OCI-LY1 (cell line): Measurements from ENCODE around the gene ICE1.

Experiments used
- H2AFZ ChIP-seq: fragments of 200-600 bp; sonication (generic), shearing (Covaris generic); 2 replicates; pipeline ENCODE4 v1.6.0; 2014; ENCODE audit warnings: antibody characterized with exemption, mild to moderate bottlenecking, low read length
- H3F3A ChIP-seq: fragments of 200-600 bp; sonication (generic), shearing (Covaris generic); 2 replicates; pipeline ENCODE4 v1.6.0; 2014; ENCODE audit warnings: mild to moderate bottlenecking, antibody characterized with exemption, low read length, moderate library complexity; ENCODE audit not compliant: insufficient read depth
- H3K27ac ChIP-seq: fragments of 200-600 bp; sonication (generic); 2 replicates; pipeline ENCODE4 v1.5.1; 2014; ENCODE audit warnings: low read length, mixed run types, mild to moderate bottlenecking, low read depth; ENCODE audit not compliant: poor library complexity, severe bottlenecking
- H3K27me3 ChIP-seq: fragments of 200-600 bp; sonication (generic); 2 replicates; pipeline ENCODE4 v1.6.0; 2014; ENCODE audit warnings: antibody characterized with exemption, mild to moderate bottlenecking, low read length, moderate library complexity; ENCODE audit not compliant: insufficient read depth
- H3K36me3 ChIP-seq: fragments of 200-600 bp; sonication (generic); 2 replicates; pipeline ENCODE4 v1.6.1; 2014; ENCODE audit warnings: mild to moderate bottlenecking, antibody characterized with exemption, low read length, moderate library complexity, mixed read lengths; ENCODE audit not compliant: insufficient read depth
- H3K4me1 ChIP-seq: fragments of 200-600 bp; sonication (generic); 2 replicates; pipeline ENCODE4 v1.5.1; 2014; ENCODE audit warnings: mild to moderate bottlenecking, low read length, moderate library complexity; ENCODE audit not compliant: insufficient read depth, severe bottlenecking
- H3K4me2 ChIP-seq: fragments of 200-600 bp; sonication (generic), shearing (Covaris generic); 2 replicates; pipeline ENCODE4 v1.6.1; 2014; ENCODE audit warnings: low read length
- H3K4me3 ChIP-seq: fragments of 200-600 bp; sonication (generic); 2 replicates; pipeline ENCODE4 v1.5.1; 2014; ENCODE audit warnings: low read length, low read depth, mild to moderate bottlenecking, mixed read lengths; ENCODE audit not compliant: poor library complexity, severe bottlenecking
- H3K79me2 ChIP-seq: fragments of 200-600 bp; shearing (Covaris generic); 2 replicates; pipeline ENCODE4 v1.6.1; 2016; ENCODE audit warnings: mixed run types, low read length, mixed read lengths; ENCODE audit not compliant: insufficient read depth
- H3K9ac ChIP-seq: fragments of 200-600 bp; sonication (generic), shearing (Covaris generic); 2 replicates; pipeline ENCODE4 v1.6.1; 2014; ENCODE audit warnings: mild to moderate bottlenecking, low read length, mixed read lengths
- H3K9me2 ChIP-seq: fragments of 200-600 bp; sonication (generic), shearing (Covaris generic); 2 replicates; pipeline ENCODE4 v1.6.1; 2014; ENCODE audit warnings: low read depth, mild to moderate bottlenecking, low read length, mixed read lengths
- H3K9me3 ChIP-seq: fragments of 200-600 bp; shearing (Covaris generic); 2 replicates; pipeline ENCODE4 v1.6.1; 2014; ENCODE audit warnings: low read length, mixed read lengths
- H4K20me1 ChIP-seq: fragments of 200-600 bp; sonication (generic), shearing (Covaris generic); 2 replicates; pipeline ENCODE4 v1.6.0; 2016; ENCODE audit warnings: mild to moderate bottlenecking, low read length; ENCODE audit not compliant: insufficient read depth
- EZH2 ChIP-seq: fragments of 200-600 bp; sonication (generic), shearing (Covaris generic); IDR thresholded peaks from 2 replicates; pipeline ENCODE4 v1.8.0; 2017; ENCODE audit warnings: borderline replicate concordance, mixed run types, mild to moderate bottlenecking, antibody characterized with exemption, low read length, moderate library complexity, mixed read lengths
- TF ChIP-seq, protein P1 (sequence below): fragments of 200-600 bp; sonication (generic), shearing (Covaris generic); IDR thresholded peaks from 2 replicates; pipeline ENCODE4 v1.5.1; 2017; ENCODE audit warnings: mild to moderate bottlenecking, antibody characterized with exemption, low read length, moderate library complexity, mixed read lengths

ICE1 gene

DNA sequence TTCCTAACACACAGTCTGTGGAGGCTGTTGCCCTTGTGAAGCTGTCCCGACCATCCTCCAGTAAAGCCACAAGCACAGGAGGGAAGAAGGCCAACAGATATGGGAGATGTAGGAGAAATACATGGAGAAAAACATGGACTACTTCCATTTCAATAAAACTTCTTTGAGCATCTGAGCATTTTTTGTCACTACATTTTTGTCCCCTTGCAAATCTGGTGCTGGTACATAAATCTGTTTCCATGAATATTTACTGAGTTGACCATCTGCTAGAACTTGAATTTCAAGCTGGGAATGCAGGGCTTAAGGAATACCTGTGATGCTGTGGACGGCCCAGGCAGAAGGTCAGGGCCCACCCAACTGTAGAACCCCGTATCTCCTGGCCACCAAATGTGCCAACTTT lies 43.9 kb upstream of the ICE1 start:
- Histone ChIP-seq H3F3A (no peaks in the 10 kb centered on the region), H3K9me2 (no peaks in the 10 kb centered on the region), H3K4me3 (no peak overlapping the region), H4K20me1 (no peaks in the 10 kb centered on the region), H3K36me3 (no peaks in the 10 kb centered on the region), H3K4me2 (no peak overlapping the region), H3K9me3 (no peaks in the 10 kb centered on the region), H3K27ac (no peak overlapping the region), H3K4me1 (no peaks in the 10 kb centered on the region), H3K9ac (no peak overlapping the region), H3K79me2 (no peaks in the 10 kb centered on the region), H3K27me3 (peaks cover 5% of the 10 kb centered on the region; the same call in 1 of the 2 replicates), H2AFZ (no peak overlapping the region)
- TF ChIP-seq, protein P1, sequence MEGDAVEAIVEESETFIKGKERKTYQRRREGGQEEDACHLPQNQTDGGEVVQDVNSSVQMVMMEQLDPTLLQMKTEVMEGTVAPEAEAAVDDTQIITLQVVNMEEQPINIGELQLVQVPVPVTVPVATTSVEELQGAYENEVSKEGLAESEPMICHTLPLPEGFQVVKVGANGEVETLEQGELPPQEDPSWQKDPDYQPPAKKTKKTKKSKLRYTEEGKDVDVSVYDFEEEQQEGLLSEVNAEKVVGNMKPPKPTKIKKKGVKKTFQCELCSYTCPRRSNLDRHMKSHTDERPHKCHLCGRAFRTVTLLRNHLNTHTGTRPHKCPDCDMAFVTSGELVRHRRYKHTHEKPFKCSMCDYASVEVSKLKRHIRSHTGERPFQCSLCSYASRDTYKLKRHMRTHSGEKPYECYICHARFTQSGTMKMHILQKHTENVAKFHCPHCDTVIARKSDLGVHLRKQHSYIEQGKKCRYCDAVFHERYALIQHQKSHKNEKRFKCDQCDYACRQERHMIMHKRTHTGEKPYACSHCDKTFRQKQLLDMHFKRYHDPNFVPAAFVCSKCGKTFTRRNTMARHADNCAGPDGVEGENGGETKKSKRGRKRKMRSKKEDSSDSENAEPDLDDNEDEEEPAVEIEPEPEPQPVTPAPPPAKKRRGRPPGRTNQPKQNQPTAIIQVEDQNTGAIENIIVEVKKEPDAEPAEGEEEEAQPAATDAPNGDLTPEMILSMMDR: no peak
- no peak for TF ChIP-seq EZH2

DNA sequence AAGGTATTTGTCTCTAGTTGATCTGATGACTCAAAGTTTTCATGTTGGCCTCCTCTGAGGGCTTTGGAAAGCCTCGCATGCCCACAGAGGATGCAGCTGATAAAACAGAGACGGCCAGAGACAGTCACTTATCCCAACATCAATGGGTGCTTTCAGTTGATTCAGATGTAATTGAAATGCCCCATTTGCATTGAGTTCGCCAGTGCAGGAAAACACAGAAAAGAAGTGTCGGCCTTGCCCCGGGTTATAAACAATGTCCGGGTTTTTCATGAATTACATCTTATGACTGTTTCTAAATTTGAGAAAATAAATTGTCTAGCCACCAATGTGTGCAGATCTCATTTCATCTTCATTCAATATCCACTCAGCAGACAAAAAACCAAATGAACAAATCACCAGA lies 42.2 kb upstream of the ICE1 start:
- no peaks in the 10 kb centered on the region for H3K79me2 ChIP-seq
- H3K9ac ChIP-seq: no peak overlapping the region
- peaks cover 5% of the 10 kb centered on the region; the same call in 1 of the 2 replicates for H3K27me3 ChIP-seq

DNA sequence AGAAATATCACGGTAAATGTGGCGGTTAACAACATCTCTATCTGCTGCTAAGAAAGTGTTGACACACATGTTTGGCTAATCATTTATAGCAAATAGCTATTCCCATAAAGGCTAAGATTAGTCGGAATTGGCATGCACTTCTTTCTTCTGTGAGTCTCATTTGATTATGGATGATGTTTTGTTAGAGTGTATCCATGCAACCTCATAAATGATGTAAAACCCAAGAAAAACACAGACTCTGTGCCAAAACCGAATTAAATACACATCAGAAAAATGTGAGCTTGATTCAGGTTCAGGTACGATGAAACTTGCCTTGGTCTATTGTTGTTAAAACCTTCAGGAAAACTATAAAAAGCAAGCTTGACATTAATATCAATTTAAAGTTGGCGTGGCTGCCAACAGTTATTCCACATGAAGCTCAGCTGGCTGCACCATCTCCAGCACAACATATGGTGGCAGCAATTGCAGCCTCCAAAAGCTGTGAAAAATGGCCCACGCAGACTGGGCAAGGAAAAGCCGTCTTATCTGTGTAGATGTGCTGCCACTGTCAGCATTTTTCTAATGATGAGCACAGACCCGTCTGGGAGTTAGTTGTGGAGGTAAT lies 41.1 kb upstream of the ICE1 start:
- H3K9me3 ChIP-seq: no peaks in the 10 kb centered on the region
- H3K4me2 ChIP-seq: no peak overlapping the region
- no peak overlapping the region for H3K4me3 ChIP-seq
- no peaks in the 10 kb centered on the region for H3F3A ChIP-seq
- no peaks in the 10 kb centered on the region for H3K36me3 ChIP-seq
- no peak overlapping the region for H2AFZ ChIP-seq
- H4K20me1 ChIP-seq: no peaks in the 10 kb centered on the region
- H3K4me1 ChIP-seq: no peaks in the 10 kb centered on the region
- H3K27ac ChIP-seq: no peak overlapping the region
- peaks cover 5% of the 10 kb centered on the region; the same call in 1 of the 2 replicates for H3K27me3 ChIP-seq
- H3K9me2 ChIP-seq: no peaks in the 10 kb centered on the region
- TF ChIP-seq EZH2: no peak
- TF ChIP-seq, protein P1: no peak
- H3K9ac ChIP-seq: no peak overlapping the region
- no peaks in the 10 kb centered on the region for H3K79me2 ChIP-seq

More for the DNA sequence above, 42.2 kb upstream of the ICE1 start:
- Histone ChIP-seq H4K20me1 (no peaks in the 10 kb centered on the region), H3K4me3 (no peak overlapping the region), H3F3A (no peaks in the 10 kb centered on the region), H3K27ac (no peak overlapping the region), H3K9me2 (no peaks in the 10 kb centered on the region), H3K9me3 (no peaks in the 10 kb centered on the region), H3K36me3 (no peaks in the 10 kb centered on the region), H2AFZ (no peak overlapping the region), H3K4me2 (no peak overlapping the region), H3K4me1 (no peaks in the 10 kb centered on the region)
- TF ChIP-seq, protein P1: no peak
- TF ChIP-seq EZH2: no peak
